ENCODE measurements around the gene OTOGL.

OTOGL gene

DNA sequence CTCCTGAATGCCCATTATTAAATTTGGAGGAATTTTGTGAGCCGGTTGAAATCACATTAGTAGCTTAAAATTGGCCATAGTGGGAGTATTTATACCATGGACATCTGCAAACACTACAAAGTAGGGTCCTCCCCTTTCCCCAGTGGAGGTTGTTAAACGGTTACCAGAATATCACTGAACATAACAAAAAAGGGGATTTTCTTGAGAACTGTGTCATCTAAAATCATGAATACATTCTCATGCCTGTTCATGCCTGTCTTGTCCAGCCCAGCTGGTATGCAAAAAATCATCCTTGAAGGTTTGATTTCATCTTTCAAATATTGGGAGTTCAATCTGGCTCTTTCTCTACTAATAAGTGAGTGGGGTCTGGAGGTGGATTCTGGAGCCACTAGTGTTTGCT, 96.4 kb downstream of the OTOGL start:
- Histone ChIP-seq H3K27ac (ENCODE audit: extremely low read depth, low read depth, low read length) (no peak overlapping the region), H3K36me3 (ENCODE audit: control insufficient read depth in 2 of 2, insufficient read depth in 1 of 2, low read length in 2 of 2) (no peaks in the 10 kb centered on the region), H3K4me3 (ENCODE audit: low read depth, low read length) (no peak overlapping the region), H3K4me1 (ENCODE audit: control insufficient read depth, insufficient read depth, low read length) (no peaks in the 10 kb centered on the region), H3K9me3 (ENCODE audit: control insufficient read depth, insufficient read depth, low read depth, low read length) (no peaks in the 10 kb centered on the region)
- POLR2A ChIA-PET = interaction anchor here (0.9 to 1.6 kb wide), 2 partner anchors 74 to 505 kb away, joined by 5 to 8 read pairs; partner anchors contain the start of gene PAWR
- CTCF ChIA-PET = interaction anchor here (0.6 to 15.0 kb wide), 45 partner anchors 7 to 1063 kb away, joined by 3 to 294 read pairs (median 4); no protein-coding TSS in a partner anchor
- TF ChIP-seq, protein P1, sequence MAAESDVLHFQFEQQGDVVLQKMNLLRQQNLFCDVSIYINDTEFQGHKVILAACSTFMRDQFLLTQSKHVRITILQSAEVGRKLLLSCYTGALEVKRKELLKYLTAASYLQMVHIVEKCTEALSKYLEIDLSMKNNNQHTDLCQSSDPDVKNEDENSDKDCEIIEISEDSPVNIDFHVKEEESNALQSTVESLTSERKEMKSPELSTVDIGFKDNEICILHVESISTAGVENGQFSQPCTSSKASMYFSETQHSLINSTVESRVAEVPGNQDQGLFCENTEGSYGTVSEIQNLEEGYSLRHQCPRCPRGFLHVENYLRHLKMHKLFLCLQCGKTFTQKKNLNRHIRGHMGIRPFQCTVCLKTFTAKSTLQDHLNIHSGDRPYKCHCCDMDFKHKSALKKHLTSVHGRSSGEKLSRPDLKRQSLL (tag by site-specific recombination; IDR thresholded peaks at IDR 0.05) = peak; percentile 32; the same call in 1 of the 2 replicates
- TF ChIP-seq ZFP3 (tag by site-specific recombination; IDR thresholded peaks at IDR 0.05; ENCODE audit: low read depth) = no peak

GRCh38 chr12:80196419-80196818, 97.1 kb downstream of the OTOGL start:
- Histone ChIP-seq H3K36me3 (ENCODE audit: control insufficient read depth in 2 of 2, insufficient read depth in 1 of 2, low read length in 2 of 2) (no peaks in the 10 kb centered on the region), H3K27ac (ENCODE audit: extremely low read depth, low read depth, low read length) (no peak overlapping the region), H3K4me1 (ENCODE audit: control insufficient read depth, insufficient read depth, low read length) (no peaks in the 10 kb centered on the region), H3K9me3 (ENCODE audit: control insufficient read depth, insufficient read depth, low read depth, low read length) (no peaks in the 10 kb centered on the region), H3K4me3 (ENCODE audit: low read depth, low read length) (no peak overlapping the region)
- POLR2A ChIA-PET = no interaction called here
- CTCF ChIA-PET = interaction anchor here (1.3 to 15.0 kb wide), 8 partner anchors 8 to 124 kb away, joined by 3 to 294 read pairs (median 14); no protein-coding TSS in a partner anchor
- no peak for TF ChIP-seq ZNF404 (tag by site-specific recombination; IDR thresholded peaks at IDR 0.05)

DNA sequence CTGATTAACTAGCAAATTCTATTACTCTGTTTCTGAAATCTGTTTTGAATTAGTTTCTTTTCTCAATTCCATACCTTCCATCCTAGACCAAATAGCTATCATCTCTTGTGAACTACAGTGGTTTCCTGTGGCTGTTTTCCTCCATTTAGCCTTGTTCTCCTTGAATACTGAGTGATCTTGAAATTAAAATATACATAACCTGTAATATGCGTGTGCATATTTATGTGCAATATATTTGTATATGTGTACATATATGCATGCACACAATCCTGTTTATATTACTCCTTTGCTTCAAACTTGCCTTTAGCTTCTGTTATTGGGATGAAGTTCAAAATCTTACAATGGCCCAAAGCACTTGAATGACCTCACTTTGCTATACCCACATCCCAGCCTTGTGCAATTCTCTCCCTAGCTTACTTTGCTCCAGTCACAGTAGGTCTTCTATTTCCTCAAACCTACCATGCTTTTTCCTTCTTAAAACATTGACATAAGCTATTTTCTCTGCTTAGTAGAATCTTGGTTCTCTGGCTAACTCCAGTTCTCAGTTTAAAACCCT, 99.5 kb downstream of the OTOGL start:
- POLR2A ChIA-PET = interaction anchor here (0.6 to 0.8 kb wide), 2 partner anchors 263 to 508 kb away, joined by 3 to 5 read pairs; partner anchors contain the start of gene PAWR
- CTCF ChIA-PET = interaction anchor here (0.7 to 15.0 kb wide), 7 partner anchors 9 to 1061 kb away, joined by 3 to 294 read pairs (median 4); no protein-coding TSS in a partner anchor
- H3K9me3 ChIP-seq (ENCODE audit: control insufficient read depth, insufficient read depth, low read depth, low read length) = no peaks in the 10 kb centered on the region
- H3K4me3 ChIP-seq (ENCODE audit: low read depth, low read length) = no peak overlapping the region
- no peaks in the 10 kb centered on the region for H3K36me3 ChIP-seq (ENCODE audit: control insufficient read depth in 2 of 2, insufficient read depth in 1 of 2, low read length in 2 of 2)
- no peaks in the 10 kb centered on the region for H3K4me1 ChIP-seq (ENCODE audit: control insufficient read depth, insufficient read depth, low read length)
- TF ChIP-seq ZNF776 (tag by site-specific recombination; IDR thresholded peaks at IDR 0.05; ENCODE audit: borderline replicate concordance) (no peak), ZNF202 (tag by site-specific recombination; IDR thresholded peaks at IDR 0.05; ENCODE audit: borderline replicate concordance) (no peak), ZNF514 (tag by site-specific recombination; IDR thresholded peaks at IDR 0.05) (no peak), ZNF184 (tag by site-specific recombination; IDR thresholded peaks at IDR 0.05) (no peak), ZFP3 (tag by site-specific recombination; IDR thresholded peaks at IDR 0.05; ENCODE audit: low read depth) (no peak), ZNF350 (tag by site-specific recombination; IDR thresholded peaks at IDR 0.05) (no peak), ZSCAN5A (tag by site-specific recombination; IDR thresholded peaks at IDR 0.05) (no peak), IKZF3 (tag by site-specific recombination; IDR thresholded peaks at IDR 0.05) (no peak), ZNF585B (tag by site-specific recombination; IDR thresholded peaks at IDR 0.05) (no peak), ZSCAN23 (tag by site-specific recombination; IDR thresholded peaks at IDR 0.05) (no peak), GLI2 (tag by site-specific recombination; IDR thresholded peaks at IDR 0.05; ENCODE audit: borderline replicate concordance, low read depth) (no peak), ZNF639 (tag by site-specific recombination; IDR thresholded peaks at IDR 0.05) (no peak), ZNF830 (tag by site-specific recombination; IDR thresholded peaks at IDR 0.05; ENCODE audit: low read depth) (no peak), ZNF843 (tag by site-specific recombination; IDR thresholded peaks at IDR 0.05) (no peak), ZNF37A (tag by site-specific recombination; IDR thresholded peaks at IDR 0.05) (no peak)
- TF ChIP-seq, protein P2, sequence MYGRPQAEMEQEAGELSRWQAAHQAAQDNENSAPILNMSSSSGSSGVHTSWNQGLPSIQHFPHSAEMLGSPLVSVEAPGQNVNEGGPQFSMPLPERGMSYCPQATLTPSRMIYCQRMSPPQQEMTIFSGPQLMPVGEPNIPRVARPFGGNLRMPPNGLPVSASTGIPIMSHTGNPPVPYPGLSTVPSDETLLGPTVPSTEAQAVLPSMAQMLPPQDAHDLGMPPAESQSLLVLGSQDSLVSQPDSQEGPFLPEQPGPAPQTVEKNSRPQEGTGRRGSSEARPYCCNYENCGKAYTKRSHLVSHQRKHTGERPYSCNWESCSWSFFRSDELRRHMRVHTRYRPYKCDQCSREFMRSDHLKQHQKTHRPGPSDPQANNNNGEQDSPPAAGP (tag by site-specific recombination; IDR thresholded peaks at IDR 0.05) = no peak
- H3K27ac ChIP-seq (ENCODE audit: extremely low read depth, low read depth, low read length) = no peak overlapping the region
